GM12878 (cell line): ENCODE results near the gene CSF1R. TPM values are rescaled to one million over a fixed set of nuclear protein-coding genes. Genes with fewer than 3 reads are reported as not detected.

Experiments
- CREB1 ChIP-seq: IDR thresholded peaks from 2 replicates; pipeline ENCODE4 v1.6.1; 2012; ENCODE audit warnings: low read depth, mild to moderate bottlenecking, inconsistent platforms
- HDAC2 ChIP-seq: fragments of 200-600 bp; sonication (generic); IDR thresholded peaks from 2 replicates; pipeline ENCODE4 v1.6.1; 2017
- KLF5 ChIP-seq: fragments of 450-650 bp; IDR thresholded peaks from 2 replicates; pipeline ENCODE4 v1.6.1; 2014; ENCODE audit warnings: mild to moderate bottlenecking; ENCODE audit not compliant: partially characterized antibody
- NFYA ChIP-seq: IDR thresholded peaks from 2 replicates; pipeline ENCODE4 v1.6.1; 2011; ENCODE audit warnings: low read depth, mild to moderate bottlenecking, low read length, improper control_type of control experiment, borderline replicate concordance
- polyA plus RNA-seq, 11 experiments: library from polyadenylated mRNA; depleted of rRNA in 4 of 11; unstranded in 6 of 11; stranded (reverse) in 5 of 11; fragments of >200 nt; fragmentation: Nextera tagmentation in 4 of 11; fragmentation: Illumina TruSeq in 1 of 11; extraction: Ambion mirVana in 4 of 11; extraction: Trizol in 1 of 11; gene quantifications; 1 replicate in 1 of 11; 2 replicates in 10 of 11; pipeline versions ENCODE4 v1.2.1 to v1.2.3, GENCODE V29; 2011 to 2016; ENCODE audit warnings: inconsistent platforms in 2 of 11, missing spikeins in 2 of 11, low read depth in 1 of 11
- total RNA-seq, 4 experiments: library from RNA; depleted of rRNA in 3 of 4; stranded (reverse); fragments of >200 nt in 3 of 4; fragmentation: Illumina TruSeq in 1 of 4; extraction: Trizol in 1 of 4; gene quantifications; 2 replicates each; pipeline versions ENCODE4 v1.2.1 to v1.2.3, GENCODE V29; 2013 to 2021
- TF ChIP-seq, protein P1 (sequence below): fragments of 450-650 bp; IDR thresholded peaks from 2 replicates; pipeline ENCODE4 v1.6.1; 2016; ENCODE audit warnings: mild to moderate bottlenecking
- TF ChIP-seq, protein P2 (sequence below): IDR thresholded peaks from 2 replicates; pipeline ENCODE4 v1.6.1; 2011; ENCODE audit warnings: mild to moderate bottlenecking, low read depth, low read length, moderate library complexity; ENCODE audit not compliant: insufficient replicate concordance
- TF ChIP-seq, protein P3 (sequence below): fragments of 450-650 bp; IDR thresholded peaks from 2 replicates; pipeline ENCODE4 v1.6.1; 2017; ENCODE audit warnings: mild to moderate bottlenecking, moderate library complexity
- TF ChIP-seq, protein P4 (sequence below): fragments of 450-650 bp; formaldehyde crosslinking; IDR thresholded peaks from 2 replicates; pipeline ENCODE4 v1.4.0; 2022; ENCODE audit warnings: mild to moderate bottlenecking, moderate library complexity
- TF ChIP-seq, protein P5 (sequence below): fragments of 450-650 bp; IDR thresholded peaks from 2 replicates; pipeline ENCODE4 v1.6.1; 2017; ENCODE audit warnings: mild to moderate bottlenecking, low read depth, inconsistent platforms; ENCODE audit not compliant: poor library complexity, severe bottlenecking

Gene CSF1R
- total and polyA plus RNA-seq, 10 of the 15 experiments (the other 5 are each of a cell fraction or from before 2014, with no cell fraction given), result 0.35 to 3.6 (median 1.2) TPM

DNA sequence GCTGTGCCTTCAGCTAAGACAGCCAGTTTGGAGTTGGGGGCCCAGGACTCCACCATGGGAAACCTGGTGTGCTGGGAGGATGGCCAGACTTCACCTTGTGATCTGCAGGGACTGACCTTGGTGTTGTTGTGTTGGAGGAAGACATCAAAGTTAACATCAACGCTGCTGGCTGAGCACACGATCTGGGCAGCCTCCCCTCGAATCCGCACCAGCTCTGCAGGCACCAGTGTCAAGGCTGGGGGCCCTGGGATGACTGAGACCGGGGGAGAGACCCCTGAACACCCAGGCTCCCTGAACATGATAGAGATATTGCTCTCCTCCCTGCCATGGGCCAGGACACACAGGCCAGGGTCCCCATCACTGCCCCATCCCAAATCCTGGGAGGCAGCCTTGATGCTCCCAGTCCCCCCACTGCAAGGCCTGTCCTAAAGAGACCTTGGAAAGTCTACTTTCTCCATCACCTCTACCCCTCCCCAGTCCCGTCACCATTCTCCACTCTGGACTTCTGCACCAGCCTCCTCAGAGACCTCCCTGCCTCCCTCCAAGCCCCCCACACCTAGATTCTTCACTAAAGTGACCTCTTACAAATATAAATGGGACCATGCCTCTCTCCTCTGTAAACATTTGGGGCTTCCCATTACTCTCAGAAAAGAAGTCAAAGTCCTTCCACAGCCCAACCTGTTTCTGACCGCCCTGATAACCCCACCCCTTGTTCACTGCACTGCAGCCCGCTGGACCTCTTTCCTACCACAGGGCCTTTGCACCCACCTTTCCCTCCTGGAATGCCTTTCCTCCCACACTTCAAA lies 8.2 kb downstream of the CSF1R start (continued):
- TF ChIP-seq, protein P1, sequence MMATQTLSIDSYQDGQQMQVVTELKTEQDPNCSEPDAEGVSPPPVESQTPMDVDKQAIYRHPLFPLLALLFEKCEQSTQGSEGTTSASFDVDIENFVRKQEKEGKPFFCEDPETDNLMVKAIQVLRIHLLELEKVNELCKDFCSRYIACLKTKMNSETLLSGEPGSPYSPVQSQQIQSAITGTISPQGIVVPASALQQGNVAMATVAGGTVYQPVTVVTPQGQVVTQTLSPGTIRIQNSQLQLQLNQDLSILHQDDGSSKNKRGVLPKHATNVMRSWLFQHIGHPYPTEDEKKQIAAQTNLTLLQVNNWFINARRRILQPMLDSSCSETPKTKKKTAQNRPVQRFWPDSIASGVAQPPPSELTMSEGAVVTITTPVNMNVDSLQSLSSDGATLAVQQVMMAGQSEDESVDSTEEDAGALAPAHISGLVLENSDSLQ, result no peak
- TF ChIP-seq, protein P2, sequence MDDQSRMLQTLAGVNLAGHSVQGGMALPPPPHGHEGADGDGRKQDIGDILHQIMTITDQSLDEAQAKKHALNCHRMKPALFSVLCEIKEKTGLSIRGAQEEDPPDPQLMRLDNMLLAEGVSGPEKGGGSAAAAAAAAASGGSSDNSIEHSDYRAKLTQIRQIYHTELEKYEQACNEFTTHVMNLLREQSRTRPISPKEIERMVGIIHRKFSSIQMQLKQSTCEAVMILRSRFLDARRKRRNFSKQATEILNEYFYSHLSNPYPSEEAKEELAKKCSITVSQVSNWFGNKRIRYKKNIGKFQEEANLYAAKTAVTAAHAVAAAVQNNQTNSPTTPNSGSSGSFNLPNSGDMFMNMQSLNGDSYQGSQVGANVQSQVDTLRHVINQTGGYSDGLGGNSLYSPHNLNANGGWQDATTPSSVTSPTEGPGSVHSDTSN, result no peak
- TF ChIP-seq, protein P3, sequence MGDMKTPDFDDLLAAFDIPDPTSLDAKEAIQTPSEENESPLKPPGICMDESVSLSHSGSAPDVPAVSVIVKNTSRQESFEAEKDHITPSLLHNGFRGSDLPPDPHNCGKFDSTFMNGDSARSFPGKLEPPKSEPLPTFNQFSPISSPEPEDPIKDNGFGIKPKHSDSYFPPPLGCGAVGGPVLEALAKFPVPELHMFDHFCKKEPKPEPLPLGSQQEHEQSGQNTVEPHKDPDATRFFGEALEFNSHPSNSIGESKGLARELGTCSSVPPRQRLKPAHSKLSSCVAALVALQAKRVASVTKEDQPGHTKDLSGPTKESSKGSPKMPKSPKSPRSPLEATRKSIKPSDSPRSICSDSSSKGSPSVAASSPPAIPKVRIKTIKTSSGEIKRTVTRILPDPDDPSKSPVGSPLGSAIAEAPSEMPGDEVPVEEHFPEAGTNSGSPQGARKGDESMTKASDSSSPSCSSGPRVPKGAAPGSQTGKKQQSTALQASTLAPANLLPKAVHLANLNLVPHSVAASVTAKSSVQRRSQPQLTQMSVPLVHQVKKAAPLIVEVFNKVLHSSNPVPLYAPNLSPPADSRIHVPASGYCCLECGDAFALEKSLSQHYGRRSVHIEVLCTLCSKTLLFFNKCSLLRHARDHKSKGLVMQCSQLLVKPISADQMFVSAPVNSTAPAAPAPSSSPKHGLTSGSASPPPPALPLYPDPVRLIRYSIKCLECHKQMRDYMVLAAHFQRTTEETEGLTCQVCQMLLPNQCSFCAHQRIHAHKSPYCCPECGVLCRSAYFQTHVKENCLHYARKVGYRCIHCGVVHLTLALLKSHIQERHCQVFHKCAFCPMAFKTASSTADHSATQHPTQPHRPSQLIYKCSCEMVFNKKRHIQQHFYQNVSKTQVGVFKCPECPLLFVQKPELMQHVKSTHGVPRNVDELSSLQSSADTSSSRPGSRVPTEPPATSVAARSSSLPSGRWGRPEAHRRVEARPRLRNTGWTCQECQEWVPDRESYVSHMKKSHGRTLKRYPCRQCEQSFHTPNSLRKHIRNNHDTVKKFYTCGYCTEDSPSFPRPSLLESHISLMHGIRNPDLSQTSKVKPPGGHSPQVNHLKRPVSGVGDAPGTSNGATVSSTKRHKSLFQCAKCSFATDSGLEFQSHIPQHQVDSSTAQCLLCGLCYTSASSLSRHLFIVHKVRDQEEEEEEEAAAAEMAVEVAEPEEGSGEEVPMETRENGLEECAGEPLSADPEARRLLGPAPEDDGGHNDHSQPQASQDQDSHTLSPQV, result no peak
- TF ChIP-seq, protein P4, sequence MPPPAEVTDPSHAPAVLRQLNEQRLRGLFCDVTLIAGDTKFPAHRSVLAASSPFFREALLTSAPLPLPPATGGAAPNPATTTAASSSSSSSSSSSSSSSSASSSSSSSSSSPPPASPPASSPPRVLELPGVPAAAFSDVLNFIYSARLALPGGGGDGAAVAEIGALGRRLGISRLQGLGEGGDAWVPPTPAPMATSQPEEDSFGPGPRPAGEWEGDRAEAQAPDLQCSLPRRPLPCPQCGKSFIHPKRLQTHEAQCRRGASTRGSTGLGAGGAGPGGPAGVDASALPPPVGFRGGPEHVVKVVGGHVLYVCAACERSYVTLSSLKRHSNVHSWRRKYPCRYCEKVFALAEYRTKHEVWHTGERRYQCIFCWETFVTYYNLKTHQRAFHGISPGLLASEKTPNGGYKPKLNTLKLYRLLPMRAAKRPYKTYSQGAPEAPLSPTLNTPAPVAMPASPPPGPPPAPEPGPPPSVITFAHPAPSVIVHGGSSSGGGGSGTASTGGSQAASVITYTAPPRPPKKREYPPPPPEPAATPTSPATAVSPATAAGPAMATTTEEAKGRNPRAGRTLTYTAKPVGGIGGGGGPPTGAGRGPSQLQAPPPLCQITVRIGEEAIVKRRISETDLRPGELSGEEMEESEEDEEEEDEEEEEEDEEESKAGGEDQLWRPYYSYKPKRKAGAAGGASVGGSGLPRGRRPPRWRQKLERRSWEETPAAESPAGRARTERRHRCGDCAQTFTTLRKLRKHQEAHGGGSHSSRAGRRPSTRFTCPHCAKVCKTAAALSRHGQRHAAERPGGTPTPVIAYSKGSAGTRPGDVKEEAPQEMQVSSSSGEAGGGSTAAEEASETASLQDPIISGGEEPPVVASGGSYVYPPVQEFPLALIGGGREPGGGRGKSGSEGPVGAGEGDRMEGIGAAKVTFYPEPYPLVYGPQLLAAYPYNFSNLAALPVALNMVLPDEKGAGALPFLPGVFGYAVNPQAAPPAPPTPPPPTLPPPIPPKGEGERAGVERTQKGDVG (CRISPR knock-in tag), result no peak
- TF ChIP-seq KLF5 (no peak), CREB1 (no peak), HDAC2 (no peak), NFYA (no peak)
- TF ChIP-seq, protein P5, sequence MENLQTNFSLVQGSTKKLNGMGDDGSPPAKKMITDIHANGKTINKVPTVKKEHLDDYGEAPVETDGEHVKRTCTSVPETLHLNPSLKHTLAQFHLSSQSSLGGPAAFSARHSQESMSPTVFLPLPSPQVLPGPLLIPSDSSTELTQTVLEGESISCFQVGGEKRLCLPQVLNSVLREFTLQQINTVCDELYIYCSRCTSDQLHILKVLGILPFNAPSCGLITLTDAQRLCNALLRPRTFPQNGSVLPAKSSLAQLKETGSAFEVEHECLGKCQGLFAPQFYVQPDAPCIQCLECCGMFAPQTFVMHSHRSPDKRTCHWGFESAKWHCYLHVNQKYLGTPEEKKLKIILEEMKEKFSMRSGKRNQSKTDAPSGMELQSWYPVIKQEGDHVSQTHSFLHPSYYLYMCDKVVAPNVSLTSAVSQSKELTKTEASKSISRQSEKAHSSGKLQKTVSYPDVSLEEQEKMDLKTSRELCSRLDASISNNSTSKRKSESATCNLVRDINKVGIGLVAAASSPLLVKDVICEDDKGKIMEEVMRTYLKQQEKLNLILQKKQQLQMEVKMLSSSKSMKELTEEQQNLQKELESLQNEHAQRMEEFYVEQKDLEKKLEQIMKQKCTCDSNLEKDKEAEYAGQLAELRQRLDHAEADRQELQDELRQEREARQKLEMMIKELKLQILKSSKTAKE, result no peak
- TF ChIP-seq, all 136 proteins: peak for 0
